Activated CD4-positive, CD25-positive, alpha-beta regulatory T cell (primary cell): ENCODE data around the gene LPAR6.

Experiments used
- DNase-seq, 4 experiments: peaks; one replicate each; lab custom pipeline; 2025; lab: John Stamatoyannopoulos, UW

The LPAR6 gene

GRCh38 chr13:48369988-48370387 lies 42.9 kb downstream of the LPAR6 start:
- no peak for DNase-seq
